Uterus (tissue), 2 donors: Measurements from ENCODE around the gene JMJD8.

Source experiments
- CTCF ChIP-seq, 4 experiments: fragments of 200-600 bp in 2 of 4; fragments of 450-650 bp in 2 of 4; sonication (generic) in 2 of 4; IDR thresholded peaks; one replicate each; pipeline ENCODE4 v1.5.1; 2016 to 2019; ENCODE audit warnings: antibody characterized with exemption in 4 of 4, mild to moderate bottlenecking in 2 of 4, moderate library complexity in 1 of 4
- POLR2A ChIP-seq, 2 donors: fragments of 450-650 bp; IDR thresholded peaks; one replicate each; pipeline ENCODE4 v1.6.1; 2016; ENCODE audit warnings: antibody characterized with exemption in 2 of 2, mild to moderate bottlenecking in 1 of 2, moderate library complexity in 1 of 2

GRCh38 chr16:654034-654433 is 30.1 kb downstream of the JMJD8 start:
- TF ChIP-seq POLR2A (IDR thresholded peaks at IDR 0.05) = no peak
- no peak for TF ChIP-seq CTCF (IDR thresholded peaks at IDR 0.05)
